Measurements from ENCODE around the gene TUBG2.
"Not testable (repeated sequence)": the region's sequence is repeated elsewhere in the genome, so short reads cannot be mapped to it uniquely, and the experiment has no call there.

The TUBG2 gene

DNA sequence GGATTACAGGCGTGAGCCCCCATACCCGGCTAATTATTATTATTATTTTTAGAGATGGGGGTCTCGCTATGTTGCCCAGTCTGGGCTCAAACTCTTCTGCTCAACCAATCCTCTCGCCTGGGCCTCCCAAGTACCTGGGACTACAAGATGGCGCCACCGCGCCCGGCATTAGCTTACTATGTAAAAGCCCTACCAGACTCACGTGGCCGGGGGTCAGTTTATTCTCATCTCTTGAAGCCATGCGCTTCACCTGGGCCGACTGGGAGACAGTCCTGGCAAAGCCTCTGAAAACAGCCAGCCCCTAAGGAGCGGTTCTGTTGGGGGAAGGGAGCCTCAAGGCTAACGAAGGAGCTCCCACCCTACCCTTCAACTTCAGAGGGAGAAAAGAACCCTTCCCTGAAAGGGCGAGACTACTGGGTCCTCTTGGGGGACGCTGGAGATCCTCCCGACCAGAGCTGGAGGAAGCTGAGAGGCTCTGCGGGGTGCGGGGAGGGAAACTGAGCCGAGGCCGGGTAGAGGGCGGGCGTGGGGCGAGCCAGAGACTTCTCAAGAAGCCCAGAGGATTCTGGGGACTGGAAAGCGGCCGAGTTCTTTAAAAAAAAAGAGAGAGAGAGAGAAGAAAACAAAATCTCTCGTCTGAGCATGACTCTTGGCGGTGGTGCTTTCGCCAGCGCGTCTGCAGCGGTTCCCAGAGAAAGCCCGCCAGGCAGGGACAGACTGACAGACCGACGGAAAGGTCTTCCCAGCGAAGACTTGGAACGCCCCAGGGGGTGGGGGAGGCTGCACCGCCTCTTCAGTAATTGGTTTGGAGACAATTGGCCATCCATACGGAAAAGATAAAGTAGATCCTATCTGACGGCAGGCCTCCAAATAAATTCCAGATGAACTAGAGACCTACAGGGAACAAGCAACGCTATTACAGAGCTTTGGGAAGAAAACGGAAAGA is 5.6 kb upstream of the TUBG2 start:
- no peak for DNase-seq (ENCODE audit: low read depth in 1 of 2, low spot score in 1 of 2)

- no peak for DNase-seq (ENCODE audit: low read depth in 1 of 2, low spot score in 1 of 2)
Observed at GRCh38 chr17:42655528-42655927, 3.6 kb upstream of the TUBG2 start.

DNA sequence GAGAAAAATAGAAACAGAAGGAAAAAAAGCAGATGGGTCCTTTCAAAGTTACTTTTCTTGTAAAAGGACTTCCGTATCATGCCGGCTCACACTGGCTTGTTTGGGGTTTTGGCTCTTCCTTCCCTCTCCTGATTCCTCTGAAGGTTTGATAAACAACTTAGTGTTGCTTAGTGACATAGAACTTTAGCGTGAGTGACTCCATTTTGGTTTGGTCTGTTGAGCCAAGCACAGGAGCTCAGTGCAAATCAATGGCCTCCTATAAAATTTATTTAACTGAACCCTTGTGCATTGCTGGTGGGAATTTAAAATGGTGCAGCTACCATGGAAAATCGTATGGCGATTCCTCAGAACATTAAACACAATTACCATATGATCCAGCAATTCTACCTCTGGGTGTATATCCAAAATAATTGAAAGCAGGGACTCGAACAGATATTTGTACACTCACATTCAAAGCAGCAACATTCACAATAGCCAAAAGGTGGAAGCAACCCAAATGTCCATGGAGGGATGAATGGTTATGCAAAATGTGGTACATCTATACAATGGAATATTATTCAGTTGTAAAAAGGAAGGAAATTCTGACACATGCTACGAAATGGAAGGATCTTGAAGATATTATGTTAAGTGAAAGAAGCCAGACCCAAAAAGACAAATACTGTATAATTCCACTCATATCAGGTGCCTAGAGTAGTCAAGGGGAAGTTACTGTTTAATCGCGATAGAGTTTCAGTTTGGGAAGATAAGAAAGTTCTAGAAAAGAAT is 1.1 kb upstream of the TUBG2 start:
- DNase-seq (ENCODE audit: low read depth in 1 of 2, low spot score in 1 of 2), result no peak

DNA sequence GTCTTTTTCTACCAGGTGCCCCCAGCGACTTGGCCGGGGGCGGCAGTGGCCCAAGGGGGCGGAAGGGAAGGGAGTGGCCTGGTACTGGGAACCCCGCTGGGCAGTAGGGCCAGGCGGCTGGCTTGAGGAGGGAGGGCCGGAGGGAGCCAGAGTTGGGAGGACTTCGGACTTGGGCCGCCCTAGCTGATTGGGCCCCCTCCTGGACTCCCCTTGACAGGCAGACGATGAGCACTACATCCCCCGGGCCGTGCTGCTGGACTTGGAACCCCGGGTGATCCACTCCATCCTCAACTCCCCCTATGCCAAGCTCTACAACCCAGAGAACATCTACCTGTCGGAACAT is 819 bp downstream of the TUBG2 start:
- DNase-seq (ENCODE audit: low read depth in 1 of 2, low spot score in 1 of 2), result not testable (repeated sequence)

- no peak for DNase-seq (ENCODE audit: low read depth in 1 of 2, low spot score in 1 of 2)
Observed at GRCh38 chr17:42660692-42661345, 1.7 kb downstream of the TUBG2 start.

DNA sequence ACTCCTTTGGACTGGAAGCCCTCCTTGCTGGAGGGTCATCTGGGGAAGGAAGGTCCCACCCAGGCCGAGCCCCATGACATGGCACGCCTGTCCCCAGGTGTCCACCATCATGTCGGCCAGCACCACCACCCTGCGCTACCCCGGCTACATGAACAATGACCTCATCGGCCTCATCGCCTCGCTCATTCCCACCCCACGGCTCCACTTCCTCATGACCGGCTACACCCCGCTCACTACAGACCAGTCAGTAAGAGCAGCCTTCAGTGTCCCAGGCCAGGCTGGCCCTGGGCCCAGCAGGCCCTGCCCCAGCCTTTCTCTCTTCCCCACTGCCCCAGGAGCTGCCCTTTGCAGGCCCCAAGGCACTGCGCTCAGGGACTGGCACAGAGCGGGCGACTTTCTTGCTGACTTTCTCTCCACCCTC is 6.5 kb downstream of the TUBG2 start:
- no peak for DNase-seq (ENCODE audit: low read depth in 1 of 2, low spot score in 1 of 2)

GRCh38 chr17:42666126-42666525 is 7.0 kb downstream of the TUBG2 start:
- not testable (repeated sequence) for DNase-seq (ENCODE audit: low read depth in 1 of 2, low spot score in 1 of 2)

DNA sequence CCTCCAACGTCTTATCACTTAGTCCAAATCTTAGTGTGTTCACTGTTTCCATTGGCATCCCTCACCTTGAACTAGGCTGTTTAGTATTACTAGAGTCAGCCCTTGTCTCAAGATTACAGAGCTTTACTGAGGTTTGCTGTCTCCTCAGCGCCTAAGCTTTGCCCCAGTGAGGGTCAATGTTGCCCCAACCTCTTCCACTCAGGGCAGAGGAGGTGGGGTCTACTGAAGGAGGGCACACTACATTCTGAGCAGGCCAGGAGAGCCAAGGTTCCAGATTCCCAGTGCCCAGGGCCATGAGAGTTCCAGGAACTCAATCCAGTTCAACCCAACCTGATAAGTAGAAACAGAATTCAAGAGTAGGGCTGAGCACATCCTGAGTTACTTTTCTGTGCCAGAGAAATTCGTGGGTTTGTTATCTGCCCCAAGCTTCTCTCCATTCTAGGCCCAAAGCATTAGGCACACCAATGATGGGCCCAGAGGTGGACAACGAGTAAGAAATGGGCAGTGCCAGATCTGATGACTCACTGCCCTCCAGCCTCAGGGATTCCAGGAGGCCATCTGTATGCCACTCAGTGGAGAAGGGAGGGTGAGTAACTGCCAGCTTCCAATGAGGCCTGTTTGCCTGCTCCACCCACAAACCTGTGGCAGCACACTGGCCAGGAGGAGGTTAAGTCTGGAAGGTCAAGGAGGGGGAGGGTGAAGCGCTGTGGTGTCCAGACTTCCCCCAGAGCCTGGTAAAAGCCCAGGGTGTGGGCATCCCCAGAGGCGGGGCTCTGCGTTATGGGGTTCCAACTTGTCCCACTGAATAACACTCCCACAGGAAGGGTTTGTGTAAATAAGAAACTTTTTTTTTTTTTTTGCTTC is 8.2 kb downstream of the TUBG2 start:
- DNase-seq (ENCODE audit: low read depth in 1 of 2, low spot score in 1 of 2), result no peak

GRCh38 chr17:42669705-42669976 is 10.6 kb downstream of the TUBG2 start:
- no peak for DNase-seq (ENCODE audit: low read depth in 1 of 2, low spot score in 1 of 2)

DNA sequence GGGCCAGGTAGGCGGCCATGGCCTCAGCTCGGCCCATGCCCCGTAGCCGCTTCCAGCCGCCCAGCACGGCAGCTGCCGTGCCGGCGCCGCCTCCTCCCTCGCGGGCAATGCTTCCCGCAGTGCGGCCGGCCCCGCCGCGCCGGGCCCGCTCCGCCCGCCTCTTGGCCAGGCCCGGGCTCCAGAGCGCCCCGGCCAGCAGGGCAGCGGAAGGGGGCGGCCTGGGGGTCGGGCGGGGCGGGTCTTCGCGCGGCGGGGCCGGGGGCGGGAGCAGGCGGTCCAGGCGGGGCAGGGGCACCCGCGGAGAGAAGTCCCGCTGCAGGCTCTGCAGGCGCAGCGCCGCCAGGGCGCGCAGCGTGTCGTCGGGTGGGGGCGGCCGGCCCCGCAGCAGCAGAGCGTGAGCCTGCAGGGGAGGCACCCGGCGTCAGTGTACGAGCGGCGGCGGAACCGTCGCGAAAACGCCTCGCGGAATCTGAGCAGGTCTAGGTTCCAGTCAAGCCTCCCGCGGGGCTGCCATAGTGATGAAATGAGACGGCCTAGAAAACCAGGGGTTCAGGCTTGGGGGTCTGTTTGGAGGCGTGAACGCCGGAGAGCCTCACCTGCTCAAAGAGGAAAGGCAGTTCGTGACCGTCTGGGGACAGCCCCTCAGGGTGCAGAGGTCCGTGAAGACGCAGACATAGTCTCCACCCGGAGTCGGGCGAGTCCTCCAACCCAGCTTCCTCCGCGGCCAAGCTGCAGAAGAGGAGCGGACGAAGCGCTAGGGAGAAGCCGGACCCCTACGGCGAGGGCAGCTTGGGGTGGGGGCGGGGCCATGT is 11.1 kb downstream of the TUBG2 start:
- DNase-seq (ENCODE audit: low read depth in 1 of 2, low spot score in 1 of 2), result no peak

GRCh38 chr17:42670789-42671657 is 11.9 kb downstream of the TUBG2 start:
- DNase-seq (ENCODE audit: low read depth in 1 of 2, low spot score in 1 of 2), result no peak

- DNase-seq (ENCODE audit: low read depth in 1 of 2, low spot score in 1 of 2), result no peak
Observed at GRCh38 chr17:42672038-42672437, 13.0 kb downstream of the TUBG2 start.

- DNase-seq (ENCODE audit: low read depth in 1 of 2, low spot score in 1 of 2), result no peak
Observed at GRCh38 chr17:42673266-42673884, 14.3 kb downstream of the TUBG2 start.

DNA sequence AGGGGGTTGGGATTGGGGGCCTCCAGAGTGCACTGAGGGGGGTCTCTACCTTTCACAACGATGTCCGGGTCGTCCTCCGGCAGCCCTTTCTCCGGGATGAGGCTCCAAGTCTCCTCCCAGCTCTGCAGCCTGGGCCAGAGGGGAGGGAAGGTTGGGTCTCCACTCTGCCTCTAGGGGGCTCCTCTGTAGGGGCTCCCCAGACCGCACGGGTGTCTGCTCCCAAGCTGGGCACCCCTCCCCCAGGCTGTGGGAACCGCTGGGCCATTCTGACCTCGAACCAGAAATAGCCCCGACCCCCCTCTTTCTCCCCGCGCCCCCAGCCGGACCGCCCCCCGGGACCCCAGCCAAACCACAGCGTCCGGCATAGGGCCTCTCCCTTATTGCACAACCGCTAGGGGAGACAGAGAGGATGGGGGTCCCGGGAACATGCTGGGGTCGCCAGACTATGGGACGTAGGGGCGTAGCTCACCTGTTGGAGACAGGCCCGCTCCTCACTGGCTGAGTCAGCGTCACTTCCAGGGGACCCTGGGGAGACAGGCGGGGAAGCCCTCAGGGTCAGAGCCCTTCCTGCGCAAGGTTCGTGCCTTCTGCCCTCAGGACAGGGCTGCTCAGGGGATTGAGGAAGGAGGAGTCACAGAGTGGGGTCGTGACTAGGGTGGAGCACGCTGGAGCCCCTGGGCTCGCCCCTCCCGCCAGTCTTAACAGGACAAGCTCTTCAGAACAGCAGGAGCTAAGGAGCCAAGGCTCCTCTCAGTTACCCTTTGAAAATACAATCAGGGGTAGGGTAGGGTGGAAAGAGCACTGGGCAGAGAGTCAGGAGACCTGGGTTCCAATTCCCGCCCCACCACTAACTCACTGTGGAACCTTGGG is 15.0 kb downstream of the TUBG2 start:
- no peak for DNase-seq (ENCODE audit: low read depth in 1 of 2, low spot score in 1 of 2)

DNA sequence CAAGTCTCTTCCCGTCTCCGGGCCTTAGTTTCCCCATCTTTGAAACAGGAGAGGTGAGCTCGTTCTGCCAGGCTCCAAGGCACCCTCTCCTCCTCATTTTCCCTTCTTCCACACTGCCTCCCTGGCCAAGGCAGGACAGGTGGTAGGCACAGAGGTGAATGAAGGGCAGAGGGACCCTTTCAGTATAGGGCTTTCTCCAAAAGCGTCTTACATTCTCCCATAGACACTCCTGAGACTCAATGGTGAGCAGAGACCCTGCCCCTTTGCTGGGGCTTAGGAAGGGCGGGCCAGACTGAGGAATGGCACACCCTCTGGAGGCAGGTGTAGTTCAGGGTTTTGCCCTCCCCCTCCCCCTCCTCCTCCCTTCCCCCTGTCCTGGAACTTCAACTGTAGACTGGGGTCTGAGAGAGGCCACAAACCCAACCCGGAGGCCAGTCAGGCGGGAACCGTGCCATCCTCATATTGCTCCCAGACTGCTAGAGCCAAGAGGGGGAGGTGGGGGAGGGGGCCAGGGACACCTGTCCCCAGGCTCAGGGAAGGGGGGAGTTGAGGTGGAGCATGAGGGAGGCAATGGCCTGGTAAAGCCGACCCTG is 15.8 kb downstream of the TUBG2 start:
- no peak for DNase-seq (ENCODE audit: low read depth in 1 of 2, low spot score in 1 of 2)

- no peak for DNase-seq (ENCODE audit: low read depth in 1 of 2, low spot score in 1 of 2)
Observed at GRCh38 chr17:42675348-42675964, 16.4 kb downstream of the TUBG2 start.

- DNase-seq (ENCODE audit: low read depth in 1 of 2, low spot score in 1 of 2), result no peak
Observed at GRCh38 chr17:42675965-42676423, 16.9 kb downstream of the TUBG2 start.

Data from activated T-helper 1 cell treated with anti-CD3 and anti-CD28 coated beads, Interleukin-2, amount 50 U/mL, for 16 hours (primary cell).